HG03432 (cell line): ENCODE data around the gene ORM2.
"Not testable (repeated sequence)": the region's sequence is repeated elsewhere in the genome, so short reads cannot be mapped to it uniquely, and the experiment has no call there.

Experiments used
- ATAC-seq: cut with Tn5 transposase; IDR thresholded peaks from one replicate; pipeline ENCODE4 v1.9.1; 2021; ENCODE audit warnings: mild to moderate bottlenecking, moderate library complexity; ENCODE audit not compliant: unreplicated experiment

Gene ORM2

DNA sequence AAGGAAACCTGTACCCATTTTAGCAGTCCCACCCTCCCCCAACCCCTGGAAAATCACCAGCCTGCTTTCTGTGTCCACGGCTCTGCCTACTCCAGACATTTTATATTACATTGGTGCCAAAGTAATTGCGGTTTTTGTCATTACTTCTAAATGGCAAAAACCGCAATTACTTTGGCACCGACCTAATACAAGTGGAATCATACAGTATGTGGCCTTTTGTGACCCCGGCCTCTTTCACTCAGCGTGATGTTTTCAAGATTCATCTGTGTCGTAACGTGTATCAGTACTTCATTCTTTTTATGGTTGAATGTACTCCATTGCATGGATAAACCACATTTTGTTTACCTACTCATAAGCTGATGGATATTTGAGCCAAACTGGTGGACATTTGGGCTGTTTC, 16.5 kb upstream of the ORM2 start:
- no peak for ATAC-seq

- ATAC-seq = no peak
Observed at GRCh38 chr9:114314256-114314867, 15.3 kb upstream of the ORM2 start.

DNA sequence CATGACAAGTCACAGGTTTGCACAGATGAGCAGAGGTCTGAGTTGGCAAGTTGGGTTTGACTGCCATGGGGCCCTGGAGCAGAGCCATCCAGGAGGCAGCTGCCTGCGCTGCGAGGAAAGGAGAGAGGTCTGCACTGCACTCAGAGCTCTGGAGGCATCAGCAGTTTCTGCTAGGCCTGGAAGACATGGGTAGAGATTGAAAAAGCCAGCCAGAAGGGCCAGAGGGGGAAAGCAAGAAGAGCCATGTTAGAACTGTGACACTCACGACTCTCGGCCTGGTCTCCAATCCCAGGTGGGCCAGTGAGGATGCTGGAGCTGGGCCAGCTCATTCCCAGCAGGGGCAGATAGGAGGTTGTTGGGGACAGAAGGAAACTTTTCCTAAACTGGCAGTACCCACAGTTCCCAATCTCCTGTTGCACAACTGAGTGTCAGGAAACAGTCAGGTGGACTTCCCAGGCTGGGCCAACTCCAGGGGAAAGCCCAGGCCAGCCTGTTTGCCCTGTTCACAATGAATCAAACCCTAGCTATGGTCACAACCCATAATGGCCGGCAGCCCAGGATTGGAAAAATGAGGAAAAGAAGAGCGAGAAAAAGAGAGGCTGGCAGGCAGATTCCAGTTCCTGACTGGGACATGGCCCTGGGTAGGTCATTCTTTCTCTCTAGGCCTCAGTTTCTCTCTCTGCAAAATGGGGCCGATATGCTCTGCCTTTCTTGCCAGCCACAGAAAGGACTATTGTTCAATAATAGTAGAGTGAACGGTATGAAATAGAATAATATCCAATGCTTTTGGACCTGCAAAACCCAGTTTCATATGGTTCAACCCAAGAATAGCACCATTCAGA, 14.6 kb upstream of the ORM2 start:
- ATAC-seq = no peak

- ATAC-seq = no peak
Observed at GRCh38 chr9:114315723-114316363, 13.8 kb upstream of the ORM2 start.

GRCh38 chr9:114316605-114317230, 13.0 kb upstream of the ORM2 start:
- no peak for ATAC-seq

DNA sequence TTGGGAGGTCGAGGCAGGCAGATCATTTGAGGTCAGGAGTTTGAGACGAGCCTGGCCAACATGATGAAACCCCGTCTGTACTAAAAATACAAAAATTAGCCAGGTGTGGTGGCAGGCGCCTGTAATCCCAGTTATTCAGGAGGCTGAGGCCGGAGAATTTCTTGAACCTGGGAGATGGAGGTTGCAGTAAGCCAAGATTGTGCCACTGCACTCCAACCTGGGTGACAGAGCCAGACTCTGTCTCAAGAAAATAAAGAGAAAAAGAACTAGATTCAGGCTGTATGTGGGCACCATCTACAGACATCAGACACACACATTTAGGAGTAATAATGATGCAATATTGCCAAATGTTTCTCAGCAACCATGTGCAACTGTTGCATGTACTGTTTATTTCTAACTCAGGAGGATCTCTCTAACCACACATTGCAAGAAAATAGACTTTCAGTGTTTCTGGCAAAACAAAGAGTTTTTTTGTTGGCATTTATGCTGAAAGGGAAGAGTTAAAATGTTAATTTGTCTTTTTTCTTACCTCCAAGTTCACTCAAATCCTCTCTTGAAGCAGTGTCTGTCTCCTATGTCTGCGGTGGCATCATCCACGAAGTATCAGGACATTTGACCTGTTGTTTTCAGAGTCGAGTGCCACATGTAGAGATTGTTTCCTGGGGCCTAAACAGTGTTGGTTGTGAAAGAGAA, 11.9 kb upstream of the ORM2 start:
- ATAC-seq = no peak

GRCh38 chr9:114318416-114318815, 11.3 kb upstream of the ORM2 start:
- no peak for ATAC-seq

GRCh38 chr9:114319147-114319546, 10.5 kb upstream of the ORM2 start:
- ATAC-seq = no peak

DNA sequence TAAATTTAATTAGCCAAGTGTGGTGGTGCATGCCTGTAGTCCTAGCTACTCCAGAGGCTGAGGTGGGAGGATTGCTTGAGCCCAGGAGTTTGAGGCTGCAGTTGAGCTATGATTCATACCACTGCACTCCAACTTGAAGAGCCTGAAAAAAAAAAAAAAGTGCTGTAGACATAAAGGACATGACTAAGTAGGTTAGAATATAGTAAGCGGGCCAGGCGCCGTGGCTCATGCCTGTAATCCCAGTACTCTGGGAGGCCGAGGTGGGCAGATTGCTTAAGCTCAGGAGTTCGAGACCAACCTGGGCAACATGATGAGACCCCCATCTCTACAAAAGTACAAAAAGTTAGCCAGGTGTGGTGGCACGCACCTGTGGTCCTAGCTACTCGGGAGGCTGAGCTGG, 9.0 kb upstream of the ORM2 start:
- not testable (repeated sequence) for ATAC-seq

GRCh38 chr9:114321759-114322158, 7.9 kb upstream of the ORM2 start:
- ATAC-seq = no peak

DNA sequence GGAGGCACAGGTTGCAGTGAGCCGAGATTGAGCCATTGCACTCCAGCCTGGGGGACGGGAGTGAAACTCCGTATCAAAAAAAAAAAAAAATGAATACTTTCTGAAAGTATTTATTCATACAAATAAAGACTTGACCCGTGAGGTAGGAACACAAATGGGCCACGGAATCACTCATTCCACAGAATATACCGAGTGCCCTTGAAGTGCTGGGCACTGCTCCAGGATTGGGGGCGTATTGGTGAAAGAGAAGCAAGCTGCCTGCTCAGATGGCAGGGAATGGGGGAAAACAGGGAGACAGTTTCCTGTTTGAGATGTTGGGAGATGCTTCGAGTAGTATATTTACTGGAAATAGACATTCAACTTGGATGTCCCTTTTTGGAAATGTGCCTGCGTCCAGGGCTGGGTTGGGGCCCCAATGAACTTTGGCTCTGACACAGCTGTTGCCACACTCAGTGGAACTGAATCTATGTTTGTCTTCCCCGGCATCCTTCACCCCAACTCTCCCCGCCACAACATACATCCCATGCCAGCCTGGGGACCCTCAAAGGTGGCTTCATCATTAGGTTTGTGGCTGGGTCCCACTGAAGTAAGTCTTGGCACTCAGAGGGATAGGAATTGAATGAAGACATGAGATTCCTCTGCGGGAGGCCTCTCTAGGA, 7.4 kb upstream of the ORM2 start:
- ATAC-seq = not testable (repeated sequence)

DNA sequence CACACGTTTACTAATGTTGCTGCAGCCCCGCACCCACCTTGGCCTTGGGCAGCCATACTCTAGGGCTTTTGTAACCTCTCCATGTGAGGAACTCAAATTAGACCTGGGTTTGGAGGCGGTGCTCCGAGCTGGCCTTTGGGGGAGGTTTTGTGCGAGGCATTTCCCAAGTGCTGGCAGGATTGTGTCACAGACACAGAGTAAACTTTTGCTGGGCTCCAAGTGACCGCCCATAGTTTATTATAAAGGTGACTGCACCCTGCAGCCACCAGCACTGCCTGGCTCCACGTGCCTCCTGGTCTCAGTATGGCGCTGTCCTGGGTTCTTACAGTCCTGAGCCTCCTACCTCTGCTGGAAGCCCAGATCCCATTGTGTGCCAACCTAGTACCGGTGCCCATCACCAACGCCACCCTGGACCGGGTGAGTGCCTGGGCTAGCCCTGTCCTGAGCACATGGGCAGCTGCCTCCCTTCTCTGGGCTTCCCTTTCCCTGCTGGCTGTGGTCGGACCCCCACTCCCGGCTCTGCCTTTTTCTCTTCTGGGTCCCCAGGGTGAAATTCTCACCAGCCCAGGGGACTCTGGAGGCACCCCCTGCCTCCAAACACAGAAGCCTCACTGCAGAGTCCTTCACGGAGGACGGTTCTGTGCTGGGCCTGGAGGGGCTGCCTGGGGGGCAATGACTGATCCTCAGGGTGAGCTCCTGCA, 6.7 kb upstream of the ORM2 start, which contains the start of gene ORM1:
Gene ORM1 (plus strand): TSS at position 268 of the 701 bp plus-strand sequence. CDS start 36 bp downstream, at position 304.
- ATAC-seq = not testable (repeated sequence)

DNA sequence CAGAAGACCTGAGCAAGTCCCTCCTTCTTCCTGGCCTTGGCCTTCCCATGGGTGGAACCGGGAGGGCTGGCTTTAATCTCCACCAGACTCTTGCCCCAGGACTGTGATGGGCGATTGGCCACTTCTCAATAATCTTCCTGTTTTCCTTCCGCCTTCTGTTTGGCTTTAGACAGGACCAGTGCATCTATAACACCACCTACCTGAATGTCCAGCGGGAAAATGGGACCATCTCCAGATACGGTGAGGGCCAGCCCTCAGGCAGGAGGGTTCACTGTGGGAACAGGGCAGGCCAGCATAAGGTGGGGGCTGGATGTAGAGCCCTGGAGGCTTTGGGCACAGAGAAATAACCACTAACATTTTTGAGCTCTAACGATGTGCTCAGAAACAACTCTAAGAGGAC, 5.8 kb upstream of the ORM2 start:
- not testable (repeated sequence) for ATAC-seq

- no peak for ATAC-seq
Observed at GRCh38 chr9:114324492-114324891, 5.2 kb upstream of the ORM2 start.

DNA sequence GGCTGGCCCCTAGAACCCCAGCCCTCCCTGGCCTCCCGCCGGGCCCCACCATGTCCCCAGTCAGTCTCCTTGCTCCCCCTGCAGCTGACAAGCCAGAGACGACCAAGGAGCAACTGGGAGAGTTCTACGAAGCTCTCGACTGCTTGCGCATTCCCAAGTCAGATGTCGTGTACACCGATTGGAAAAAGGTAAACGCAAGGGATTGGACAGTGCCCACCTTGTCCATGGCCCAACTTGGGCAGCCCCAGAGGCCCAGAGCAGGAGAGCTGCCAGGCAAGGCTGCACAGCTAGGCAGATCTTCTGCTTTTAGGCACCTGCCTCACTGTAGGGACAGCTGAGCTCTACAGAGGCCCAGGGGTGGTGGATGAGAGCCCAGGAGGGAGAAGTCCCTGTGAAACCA, 4.7 kb upstream of the ORM2 start:
- ATAC-seq = not testable (repeated sequence)

DNA sequence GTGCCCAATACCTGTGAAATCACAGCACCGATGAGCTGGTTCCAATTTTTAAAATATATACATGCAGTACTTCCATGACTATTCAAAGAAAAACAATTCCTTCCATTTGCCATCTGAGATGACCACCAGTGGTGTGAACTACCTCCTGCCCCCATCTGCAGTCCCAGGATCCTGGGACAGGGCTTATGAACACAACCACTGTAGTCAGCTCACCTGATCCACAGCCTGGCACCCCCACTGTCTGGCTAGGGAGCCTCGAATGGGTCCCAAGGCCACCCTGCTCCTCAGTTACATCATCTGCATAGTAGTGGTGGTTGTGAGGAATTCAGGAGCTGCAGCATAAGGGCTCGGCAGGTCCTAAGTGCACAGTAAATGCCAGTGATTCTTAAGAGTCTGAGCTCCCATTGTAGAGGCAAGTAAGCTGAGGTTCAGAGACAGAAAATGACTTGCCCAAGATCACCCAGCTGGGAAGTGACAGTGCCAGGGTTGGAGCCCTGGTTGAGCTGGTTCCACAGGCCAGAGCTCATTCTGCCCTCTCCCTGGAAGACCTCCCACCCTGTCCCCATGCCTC, 3.9 kb upstream of the ORM2 start:
- ATAC-seq = not testable (repeated sequence)

DNA sequence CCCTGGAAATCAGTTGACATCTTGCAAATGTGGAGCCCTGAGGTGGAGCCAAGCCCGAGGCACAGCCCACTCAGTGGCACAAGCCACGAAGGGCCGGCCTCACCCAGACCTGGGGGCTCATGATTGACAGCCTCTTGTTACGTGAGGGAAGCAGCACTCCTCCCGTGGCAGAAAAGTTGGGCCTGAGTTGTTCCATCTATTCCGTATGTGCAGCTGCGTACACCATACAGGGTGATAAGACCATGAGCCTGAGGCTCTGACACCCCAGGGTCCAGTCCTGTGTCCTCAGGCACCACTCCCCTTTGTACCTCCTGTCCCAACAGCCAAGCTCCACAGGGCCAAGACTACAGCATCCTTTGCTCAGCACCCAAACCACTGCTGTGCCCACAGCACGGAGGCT, 1.9 kb upstream of the ORM2 start:
- ATAC-seq = no peak

GRCh38 chr9:114328357-114328820, 1.3 kb upstream of the ORM2 start:
- ATAC-seq = not testable (repeated sequence)

- ATAC-seq = not testable (repeated sequence)
Observed at GRCh38 chr9:114328937-114329624, 588 bp upstream of the ORM2 start.
